Anterior cingulate cortex (tissue), 58 donors: ENCODE measurements around the gene ZBTB49.
"Not testable (repeated sequence)": the region's sequence is repeated elsewhere in the genome, so short reads cannot be mapped to it uniquely, and the experiment has no call there.

Source experiments
- DNase-seq, 58 donors: peaks; one replicate each; lab custom pipeline; 2025; lab: John Stamatoyannopoulos, UW

Gene ZBTB49

DNA sequence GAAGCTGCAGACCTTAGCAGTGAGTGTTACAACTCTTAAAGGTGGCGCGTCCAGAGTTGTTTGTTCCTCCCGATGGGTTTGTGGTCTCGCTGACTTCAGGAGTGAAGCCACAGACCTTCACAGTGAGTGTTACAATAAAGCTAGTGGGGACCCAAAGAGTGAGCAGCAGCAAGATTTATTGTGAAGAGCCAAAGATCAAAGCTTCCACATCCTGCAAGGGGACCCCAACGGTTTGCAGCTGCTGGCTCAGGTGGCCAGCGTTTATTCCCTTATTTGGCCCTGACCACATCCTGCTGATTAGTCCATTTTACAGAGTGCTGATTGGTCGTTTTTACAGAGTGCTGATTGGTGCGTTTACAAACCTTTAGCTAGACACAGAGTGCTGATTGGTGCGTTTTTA, 58.5 kb downstream of the ZBTB49 start:
- not testable (repeated sequence) for DNase-seq

DNA sequence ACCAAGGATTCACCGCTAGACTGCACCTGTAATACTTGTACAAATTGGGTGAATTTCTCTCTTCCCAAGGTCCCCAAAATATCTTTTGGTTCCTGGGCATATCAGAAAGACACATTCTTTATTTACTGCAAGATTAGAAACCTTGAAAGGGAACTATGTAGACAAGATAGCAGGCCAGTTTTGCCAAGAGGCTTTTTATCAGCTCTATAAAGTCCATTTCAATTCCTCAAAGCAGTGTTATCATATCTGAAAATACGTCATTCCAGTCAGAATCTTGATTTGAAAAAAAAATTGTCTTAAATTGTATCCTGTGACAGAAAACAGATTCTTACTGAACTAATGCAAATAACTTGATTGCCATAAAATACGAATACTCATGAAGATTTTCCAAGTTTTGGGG, 59.8 kb downstream of the ZBTB49 start:
- DNase-seq: no peak

DNA sequence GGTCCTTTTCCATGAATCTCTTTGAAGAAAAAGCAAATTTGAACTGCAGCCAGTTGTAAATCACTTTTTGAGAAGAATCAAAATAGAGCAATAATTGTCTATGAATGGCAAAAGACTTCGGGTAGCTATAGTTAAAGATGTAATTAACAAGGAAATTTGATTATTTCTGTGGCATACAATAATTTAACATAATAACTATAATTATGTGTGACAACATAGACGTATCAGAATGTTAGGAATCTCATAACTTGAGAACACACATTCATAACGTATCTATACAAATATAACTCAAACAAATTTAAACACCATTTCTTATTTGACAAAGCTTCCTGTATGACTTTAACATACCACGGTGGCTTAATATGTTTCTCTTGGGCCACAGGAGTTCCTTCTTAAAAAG, 60.9 kb downstream of the ZBTB49 start:
- no peak for DNase-seq

DNA sequence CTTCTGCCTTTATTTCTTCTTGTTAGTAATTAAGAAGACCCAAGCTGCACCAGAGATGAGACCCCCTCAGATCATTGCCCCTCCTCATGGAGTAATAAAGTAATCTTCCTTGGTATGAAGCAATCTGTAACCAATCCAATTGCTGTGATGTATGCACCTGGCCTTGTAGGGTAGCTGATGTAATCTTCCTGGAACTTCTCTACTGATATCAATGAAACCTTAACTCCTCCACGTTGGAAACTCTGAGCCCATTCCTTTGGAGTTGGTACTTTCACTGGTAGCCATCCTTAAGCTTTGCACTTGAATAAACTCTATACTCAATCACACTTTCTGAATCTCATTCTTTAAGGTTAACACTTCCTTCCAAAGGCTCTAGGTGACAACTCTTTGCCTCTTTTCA, 65.3 kb downstream of the ZBTB49 start:
- DNase-seq: no peak

DNA sequence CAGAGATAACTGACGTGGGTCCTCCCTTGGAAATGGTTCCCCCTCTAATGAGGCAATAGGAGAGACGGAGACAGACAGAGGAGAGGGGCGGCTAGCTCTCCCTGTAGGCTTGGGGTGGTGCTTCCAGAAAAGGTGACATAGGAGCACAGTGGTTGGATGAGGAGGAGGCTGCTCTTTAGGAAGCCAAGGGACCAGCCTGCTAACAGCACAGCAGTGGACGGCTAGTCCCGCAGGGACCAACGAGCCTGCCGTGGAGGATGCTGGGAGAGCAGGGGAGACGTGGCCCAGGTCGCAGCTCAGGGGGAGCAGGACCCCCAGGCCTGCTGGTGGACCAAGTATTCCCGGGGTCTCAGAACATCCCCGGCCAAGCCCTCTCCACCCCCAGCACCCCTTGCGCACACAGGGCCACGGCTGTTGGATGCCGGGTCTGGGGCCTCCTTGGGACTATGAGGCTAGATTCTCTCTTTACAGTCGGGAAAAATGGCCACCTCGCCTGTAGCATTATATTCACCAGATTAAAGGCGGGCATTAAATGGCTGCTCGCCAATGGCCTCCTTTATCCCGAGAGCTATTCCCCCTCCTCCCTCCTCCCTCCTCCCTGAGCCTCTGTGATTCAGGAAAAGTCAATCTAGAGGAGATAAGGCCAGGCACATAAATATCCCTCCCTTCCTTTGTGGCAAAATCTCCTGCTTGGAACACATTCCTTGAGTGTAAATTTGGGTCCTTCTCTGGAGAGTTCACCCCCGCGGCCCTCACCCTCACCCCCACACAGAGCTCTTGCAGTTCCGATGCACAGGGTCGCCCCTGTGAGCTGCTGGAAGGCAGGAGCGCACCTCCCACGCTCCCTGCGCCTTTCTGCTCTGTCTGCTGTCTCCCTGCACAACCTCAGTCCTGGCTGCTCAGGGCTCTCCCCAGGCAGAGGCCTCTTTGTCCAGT, 66.3 kb downstream of the ZBTB49 start:
- no peak for DNase-seq

DNA sequence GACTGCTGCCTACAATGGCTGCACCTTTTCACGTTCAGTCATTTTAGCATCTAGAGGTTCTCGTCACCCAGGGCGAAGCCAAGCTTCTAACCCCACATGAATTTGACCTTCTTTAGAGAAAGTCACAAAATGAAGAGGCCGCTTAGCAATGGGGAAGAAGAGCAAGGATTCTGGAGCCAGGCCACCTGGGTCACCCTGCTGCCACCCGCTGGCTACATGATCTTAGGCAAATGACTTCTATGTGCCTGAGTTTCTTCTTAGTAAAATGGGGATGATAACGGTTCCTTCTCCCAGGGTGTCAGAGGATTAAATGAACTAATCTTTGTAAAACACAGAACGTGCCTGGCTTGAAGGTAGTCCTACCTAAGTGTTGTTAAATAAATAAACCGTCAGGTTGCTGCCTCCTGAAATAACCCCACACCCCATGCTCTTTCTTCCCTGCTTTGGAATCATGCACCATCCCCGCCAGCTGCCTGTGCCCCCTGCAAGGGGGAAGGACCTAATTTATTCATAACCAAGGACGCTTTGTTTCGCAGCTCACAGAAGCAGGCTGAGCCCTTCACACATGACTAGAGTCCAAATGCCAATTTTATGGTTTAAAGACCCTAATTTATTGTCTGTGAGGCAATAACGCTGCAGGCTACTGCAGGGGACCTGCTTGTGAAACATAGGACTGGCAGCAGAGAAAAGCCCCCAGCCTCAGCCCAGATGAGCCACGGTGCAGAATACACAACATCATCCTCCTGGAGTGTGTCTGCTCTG, 68.2 kb downstream of the ZBTB49 start:
- no peak for DNase-seq

DNA sequence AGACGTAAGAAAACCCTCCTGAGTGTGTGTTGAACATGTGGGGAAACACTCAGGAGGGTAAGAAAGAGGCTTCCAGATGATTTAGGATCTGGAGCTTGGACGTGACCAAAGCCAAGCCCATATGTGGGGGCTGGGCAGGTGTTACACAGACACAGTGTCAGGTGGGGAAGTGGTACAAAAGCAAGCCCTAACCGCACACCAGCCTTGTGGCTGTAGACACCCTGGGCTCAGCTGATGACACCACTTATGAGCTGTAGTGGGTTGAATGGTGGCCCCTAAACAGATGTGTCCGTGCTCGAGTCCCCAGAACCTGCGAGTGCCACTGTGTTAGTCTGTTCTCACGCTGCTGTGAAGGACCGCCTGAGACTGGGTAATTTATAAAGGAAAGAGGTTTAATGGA, 71.8 kb downstream of the ZBTB49 start:
- no peak for DNase-seq

DNA sequence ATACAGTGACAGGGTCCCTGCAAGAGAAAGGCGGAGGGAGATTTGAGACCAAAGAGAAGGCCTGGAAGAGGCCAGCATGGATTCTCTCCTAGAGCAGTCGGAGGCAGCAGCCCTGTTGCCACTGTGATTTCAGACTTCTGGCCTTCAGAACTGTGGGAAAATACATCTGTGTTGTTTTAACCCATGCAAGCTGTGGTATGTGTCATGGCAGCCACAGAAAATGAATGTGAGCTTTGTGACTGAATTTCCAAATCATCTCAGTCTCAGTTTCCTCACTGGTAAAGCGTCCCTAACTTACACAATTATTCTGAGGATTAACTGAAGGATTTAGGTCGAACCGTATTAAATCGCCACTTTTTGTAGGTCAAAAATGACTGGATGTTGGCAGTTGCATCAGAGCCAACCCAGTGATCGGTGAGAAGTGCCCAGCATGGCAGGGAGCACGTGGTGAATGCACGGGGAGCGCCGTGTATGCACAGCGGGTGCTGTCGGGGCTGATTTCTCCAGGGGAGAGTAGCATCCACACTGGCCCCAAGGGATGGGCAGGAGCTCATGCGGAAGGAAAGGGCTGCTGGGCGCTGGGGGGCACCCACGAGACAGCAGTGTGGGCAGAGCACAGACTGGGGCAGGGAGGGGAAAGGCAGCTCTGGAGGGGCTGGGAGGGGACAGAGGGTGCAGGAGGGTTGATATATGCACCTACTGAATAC, 73.1 kb downstream of the ZBTB49 start:
- DNase-seq: no peak

DNA sequence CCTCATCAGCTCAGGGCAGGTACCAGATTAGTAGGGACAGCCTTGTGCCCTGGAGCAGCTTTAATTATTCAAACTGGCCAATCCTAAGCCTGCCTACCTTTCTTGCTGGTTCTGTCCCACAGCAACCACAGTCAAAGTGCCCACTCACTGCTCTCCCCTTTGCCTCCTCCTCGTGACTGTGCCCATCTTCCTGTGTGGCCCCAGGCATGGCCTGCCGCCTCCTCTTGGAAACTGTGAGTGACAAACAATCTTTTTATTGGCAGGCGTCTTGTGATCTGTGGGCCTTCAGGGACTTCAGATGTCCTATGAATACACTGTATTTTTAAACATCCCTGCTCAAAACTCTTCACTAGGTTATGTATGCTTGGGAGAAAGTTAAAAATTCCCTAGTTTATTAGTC, 74.0 kb downstream of the ZBTB49 start:
- no peak for DNase-seq

DNA sequence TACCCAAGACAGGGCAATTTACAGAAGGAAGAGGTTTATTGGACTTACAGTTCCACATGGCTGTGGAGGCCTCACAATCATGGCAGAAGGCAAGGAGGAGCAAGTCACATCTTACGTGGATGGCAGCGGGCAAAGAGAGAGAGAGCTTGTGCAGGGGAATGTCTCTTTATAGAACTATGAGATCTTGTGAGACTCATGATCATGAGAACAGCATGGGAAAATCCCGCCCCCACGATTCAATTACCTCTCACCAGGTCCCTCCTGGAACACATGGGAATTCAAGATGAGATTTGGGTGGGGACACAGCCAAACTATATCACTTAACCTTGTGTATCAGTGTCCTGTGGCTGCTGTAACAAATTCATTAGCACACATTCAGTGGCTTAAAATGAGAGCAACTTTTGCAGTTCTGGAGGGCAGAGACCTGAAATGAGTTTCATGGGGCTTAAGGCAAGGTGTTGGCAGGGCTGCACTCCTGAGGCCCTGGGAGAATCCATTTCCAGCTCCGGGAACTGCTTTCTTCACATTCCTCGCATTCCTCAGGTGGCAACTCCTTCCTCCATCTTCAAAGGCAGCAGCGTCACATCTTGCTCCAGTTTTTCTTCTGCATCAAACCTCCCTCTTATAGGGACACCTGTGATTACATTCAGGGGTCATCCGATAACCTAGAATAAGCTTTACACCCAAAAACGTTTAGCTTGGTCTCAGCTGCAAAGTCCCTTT, 74.6 kb downstream of the ZBTB49 start:
- no peak for DNase-seq

DNA sequence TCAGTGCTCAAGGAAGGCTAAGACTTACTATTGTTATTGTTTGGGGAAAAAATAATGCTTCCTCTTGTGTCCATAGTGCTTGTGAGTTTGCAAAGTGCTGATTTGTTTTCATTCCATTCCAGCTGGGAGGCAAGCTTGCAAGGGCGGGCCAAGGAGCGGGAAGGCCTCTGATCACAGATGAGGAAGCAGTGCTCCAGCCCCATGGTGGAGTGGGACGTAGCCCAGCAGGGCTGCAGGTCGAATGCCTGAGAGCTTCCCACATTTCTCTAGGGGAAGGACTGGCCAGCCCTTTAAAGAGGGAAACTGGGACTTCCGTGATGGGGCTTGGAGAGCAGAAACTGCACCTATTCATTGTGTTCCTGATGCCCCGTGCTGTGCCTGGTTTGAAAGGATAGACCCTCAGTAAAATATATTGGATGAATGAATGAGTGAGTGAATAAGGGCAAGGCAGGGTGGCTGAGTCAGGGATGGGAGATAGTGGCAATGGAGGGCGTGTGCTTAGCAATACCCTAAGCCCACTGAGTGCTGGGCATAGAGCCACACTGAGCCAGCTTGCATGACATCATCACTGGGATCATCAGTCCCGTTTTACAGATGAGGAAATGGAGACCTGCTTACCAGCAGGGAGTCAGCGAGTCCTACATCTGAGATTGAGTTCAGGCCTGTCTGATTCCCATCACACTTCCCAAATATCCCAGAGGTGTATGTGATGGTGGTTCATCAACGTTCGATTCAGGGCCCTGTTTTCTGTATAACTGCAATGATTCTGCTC, 78.9 kb downstream of the ZBTB49 start:
- no peak for DNase-seq
